GM12865 (cell line): Measurements from ENCODE around the gene MRM2.

Experiments
- DNase-seq: peaks from one replicate; pipeline ENCODE4 v3.0.0; 2010; ENCODE audit warnings: low read depth
- H3K4me3 ChIP-seq: 2 replicates; pipeline ENCODE4 v1.5.1; 2011; ENCODE audit warnings: mild to moderate bottlenecking, low read depth, low read length, control low read depth
- TF ChIP-seq, protein P1 (sequence below): IDR thresholded peaks from 2 replicates; pipeline ENCODE4 v1.5.1; 2011; ENCODE audit warnings: low read length, control low read depth, low read depth, inconsistent platforms; ENCODE audit not compliant: insufficient read depth; ENCODE audit errors: missing control alignments

Gene MRM2

GRCh38 chr7:2266911-2267310 lies 24.9 kb upstream of the MRM2 start:
- no peak for DNase-seq
- TF ChIP-seq, protein P1, sequence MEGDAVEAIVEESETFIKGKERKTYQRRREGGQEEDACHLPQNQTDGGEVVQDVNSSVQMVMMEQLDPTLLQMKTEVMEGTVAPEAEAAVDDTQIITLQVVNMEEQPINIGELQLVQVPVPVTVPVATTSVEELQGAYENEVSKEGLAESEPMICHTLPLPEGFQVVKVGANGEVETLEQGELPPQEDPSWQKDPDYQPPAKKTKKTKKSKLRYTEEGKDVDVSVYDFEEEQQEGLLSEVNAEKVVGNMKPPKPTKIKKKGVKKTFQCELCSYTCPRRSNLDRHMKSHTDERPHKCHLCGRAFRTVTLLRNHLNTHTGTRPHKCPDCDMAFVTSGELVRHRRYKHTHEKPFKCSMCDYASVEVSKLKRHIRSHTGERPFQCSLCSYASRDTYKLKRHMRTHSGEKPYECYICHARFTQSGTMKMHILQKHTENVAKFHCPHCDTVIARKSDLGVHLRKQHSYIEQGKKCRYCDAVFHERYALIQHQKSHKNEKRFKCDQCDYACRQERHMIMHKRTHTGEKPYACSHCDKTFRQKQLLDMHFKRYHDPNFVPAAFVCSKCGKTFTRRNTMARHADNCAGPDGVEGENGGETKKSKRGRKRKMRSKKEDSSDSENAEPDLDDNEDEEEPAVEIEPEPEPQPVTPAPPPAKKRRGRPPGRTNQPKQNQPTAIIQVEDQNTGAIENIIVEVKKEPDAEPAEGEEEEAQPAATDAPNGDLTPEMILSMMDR, result no peak
- H3K4me3 ChIP-seq, result no peak overlapping the region

DNA sequence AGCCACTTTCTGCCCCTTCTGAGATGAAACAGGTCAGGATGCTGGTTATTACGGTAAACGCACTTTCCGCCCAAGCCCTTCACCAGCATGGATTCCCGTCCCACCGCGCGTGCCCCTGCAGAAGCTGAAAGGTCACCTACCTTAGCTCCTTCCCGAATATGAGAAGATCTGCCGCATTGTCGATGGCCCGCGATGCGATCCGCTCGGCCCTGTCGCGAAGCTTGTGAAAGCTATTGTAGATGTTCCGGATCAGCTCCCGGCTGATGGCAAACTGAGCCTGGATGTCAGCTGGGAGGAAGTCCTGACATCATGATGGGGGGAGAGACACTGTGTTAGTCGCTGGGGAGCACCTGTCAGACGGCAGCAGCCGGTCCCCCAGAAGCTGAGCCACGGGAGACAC lies 22.2 kb upstream of the MRM2 start:
- H3K4me3 ChIP-seq, result no peak overlapping the region
- DNase-seq, result no peak
- TF ChIP-seq, protein P1, result no peak

GRCh38 chr7:2263176-2263575 lies 21.2 kb upstream of the MRM2 start:
- DNase-seq, result no peak
- H3K4me3 ChIP-seq, result no peak overlapping the region
- TF ChIP-seq, protein P1, result no peak

DNA sequence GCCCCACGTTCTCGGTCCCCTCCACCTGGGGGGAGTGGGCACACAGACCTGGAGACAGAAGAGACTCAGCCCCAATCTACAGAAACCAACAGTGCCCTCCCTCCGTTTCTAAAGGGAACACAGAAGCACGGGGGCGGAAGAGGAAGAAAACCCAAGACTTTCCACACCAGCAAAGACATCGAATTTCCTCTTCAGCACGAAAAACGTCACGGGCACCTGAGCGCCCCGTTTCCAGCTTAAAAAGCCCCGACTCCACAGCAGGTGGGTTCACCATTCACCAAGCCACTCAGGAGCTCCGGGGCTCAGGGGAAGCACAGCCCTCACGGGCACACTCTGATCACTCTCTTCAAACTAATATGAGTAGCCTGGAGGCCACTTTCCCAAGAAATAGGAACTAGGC lies 19.6 kb upstream of the MRM2 start:
- H3K4me3 ChIP-seq, result no peak overlapping the region
- DNase-seq, result peak; percentile 59
- TF ChIP-seq, protein P1, result no peak

- H3K4me3 ChIP-seq, result no peak overlapping the region
- DNase-seq, result peak; percentile 24
- TF ChIP-seq, protein P1, result no peak
Observed at GRCh38 chr7:2260820-2261219, 18.8 kb upstream of the MRM2 start.

DNA sequence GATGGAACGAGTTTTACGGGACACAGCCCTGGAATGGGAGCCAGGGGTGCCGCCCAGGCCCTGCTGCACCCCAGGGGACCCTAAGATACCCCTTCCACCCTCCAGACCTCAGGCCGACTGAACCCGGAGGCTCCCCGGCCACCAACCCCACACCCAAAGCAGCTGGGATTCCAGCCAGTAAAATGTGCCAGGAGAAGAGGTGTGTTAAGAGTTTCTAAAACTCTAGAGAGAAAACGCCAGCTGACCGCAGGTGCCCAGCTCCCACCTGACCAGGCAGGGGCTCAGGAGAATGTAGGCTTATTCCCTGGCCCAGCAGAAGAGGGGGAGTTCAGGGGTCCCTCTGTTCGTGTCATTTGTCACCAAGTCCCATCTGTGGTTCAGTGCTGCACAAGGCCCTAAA lies 17.5 kb upstream of the MRM2 start:
- H3K4me3 ChIP-seq, result peak overlapping the region; percentile 15; the same call in 1 of the 2 replicates
- TF ChIP-seq, protein P1, result no peak
- no peak for DNase-seq

- H3K4me3 ChIP-seq, result 0 out of 2 replicates have a peak overlapping the region, but pooled peaks have one; percentile 15
- DNase-seq, result peak; percentile 84
- TF ChIP-seq, protein P1, result no peak
Observed at GRCh38 chr7:2258661-2259365, 16.8 kb upstream of the MRM2 start.
